LNCAP (cell line): ENCODE measurements around the gene HIF1A.

Experiments
- CTCF ChIP-seq: fragments of 450-650 bp; IDR thresholded peaks from 2 replicates; pipeline ENCODE4 v1.5.1; 2017; ENCODE audit warnings: mild to moderate bottlenecking

Gene HIF1A

GRCh38 chr14:61716956-61717355 lies 21.6 kb downstream of the HIF1A start:
- no peak for TF ChIP-seq CTCF

DNA sequence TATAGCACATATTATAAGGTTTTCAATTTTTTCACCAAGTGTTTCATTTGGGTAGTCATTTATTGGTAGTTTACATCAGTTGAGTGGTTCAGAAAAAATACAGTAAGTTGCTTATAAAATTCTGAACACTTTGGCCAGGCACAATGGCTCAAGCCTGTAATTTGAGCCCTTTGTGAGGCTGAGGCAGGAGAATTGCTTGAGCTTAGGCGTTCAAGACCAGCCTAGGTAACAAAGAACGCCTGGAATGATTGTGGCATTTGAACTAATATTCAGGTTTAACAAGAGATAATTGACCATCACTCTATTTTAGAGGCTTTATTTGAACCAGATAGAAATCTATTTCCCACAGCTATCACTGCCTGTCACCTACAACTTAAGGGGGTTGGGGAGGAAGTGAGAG lies 22.7 kb downstream of the HIF1A start:
- no peak for TF ChIP-seq CTCF

DNA sequence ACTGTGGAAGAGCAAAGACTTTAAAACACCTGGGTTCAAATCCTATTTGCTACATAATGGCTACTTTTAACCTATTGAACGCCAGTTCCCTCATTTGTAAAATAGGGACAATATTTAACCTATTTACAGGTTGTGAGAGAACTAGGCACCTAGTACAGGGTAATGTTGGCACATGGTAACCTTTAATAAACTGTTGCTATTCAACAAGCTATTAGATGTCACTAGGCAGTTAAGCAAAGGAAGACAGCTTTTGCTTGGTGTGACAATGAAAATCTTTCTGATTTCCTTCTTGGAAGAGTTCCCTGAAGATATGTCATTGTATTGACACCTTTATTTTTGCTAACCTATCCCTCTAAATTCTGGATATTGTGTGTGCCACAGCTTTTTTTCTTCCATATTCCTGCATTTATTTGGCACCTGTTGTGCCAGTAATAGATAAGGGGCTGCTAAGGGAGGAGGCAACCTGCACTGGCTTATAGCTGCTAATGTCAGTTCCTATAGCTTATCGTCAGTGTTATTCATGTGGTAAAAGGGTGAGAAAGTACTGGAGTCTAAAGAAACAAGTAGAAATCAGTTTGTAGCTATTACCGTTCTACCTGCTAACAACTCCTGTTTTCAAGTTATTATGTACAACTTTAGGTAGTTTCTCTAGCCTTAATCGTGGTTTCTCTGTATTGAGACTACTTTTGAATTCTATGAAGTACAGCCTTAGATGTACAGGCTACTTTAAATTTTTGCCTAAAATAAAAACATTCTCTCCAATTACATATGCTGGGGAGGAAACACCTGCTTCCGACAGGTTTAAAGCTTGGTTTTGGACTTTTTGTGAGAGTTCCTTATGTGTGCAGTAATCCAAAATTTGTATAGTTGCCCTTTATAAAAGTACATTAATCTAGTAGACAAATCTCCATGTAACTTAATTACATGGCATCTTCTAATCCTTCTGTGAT lies 24.3 kb downstream of the HIF1A start:
- no peak for TF ChIP-seq CTCF

DNA sequence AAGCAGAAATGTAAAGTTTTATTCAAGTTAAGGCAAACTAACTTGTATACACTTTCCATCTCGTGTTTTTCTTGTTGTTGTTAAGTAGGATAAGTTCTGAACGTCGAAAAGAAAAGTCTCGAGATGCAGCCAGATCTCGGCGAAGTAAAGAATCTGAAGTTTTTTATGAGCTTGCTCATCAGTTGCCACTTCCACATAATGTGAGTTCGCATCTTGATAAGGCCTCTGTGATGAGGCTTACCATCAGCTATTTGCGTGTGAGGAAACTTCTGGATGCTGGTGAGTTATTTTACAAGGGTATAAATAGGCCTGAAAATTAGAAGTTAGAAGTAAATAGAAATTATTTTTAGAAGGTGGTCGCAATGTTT lies 25.0 kb downstream of the HIF1A start:
- TF ChIP-seq CTCF: no peak

- no peak for TF ChIP-seq CTCF
Observed at GRCh38 chr14:61720741-61721140, 25.4 kb downstream of the HIF1A start.

GRCh38 chr14:61724133-61724532 lies 28.8 kb downstream of the HIF1A start:
- no peak for TF ChIP-seq CTCF

- no peak for TF ChIP-seq CTCF
Observed at GRCh38 chr14:61726778-61727658, 31.7 kb downstream of the HIF1A start.
